LNCaP clone FGC (cell line): Measurements from ENCODE around the gene MAP9.
A peak's percentile ranks its signal among the peaks of the same experiment; 100 is the strongest.

Experiments
- DNase-seq: peaks from one replicate; pipeline ENCODE4 v3.0.0-alpha.2; 2011; ENCODE audit warnings: low read depth
- H3K4me3 ChIP-seq: 2 replicates; pipeline ENCODE4 v1.5.1; 2011; ENCODE audit warnings: mild to moderate bottlenecking, low read depth, low read length, control low read depth
- TF ChIP-seq, protein P1 (sequence below): IDR thresholded peaks from 2 replicates; pipeline ENCODE4 v1.5.1; 2012; ENCODE audit warnings: mild to moderate bottlenecking; ENCODE audit not compliant: control insufficient read depth, insufficient read depth; ENCODE audit errors: extremely low read depth

Gene MAP9

DNA sequence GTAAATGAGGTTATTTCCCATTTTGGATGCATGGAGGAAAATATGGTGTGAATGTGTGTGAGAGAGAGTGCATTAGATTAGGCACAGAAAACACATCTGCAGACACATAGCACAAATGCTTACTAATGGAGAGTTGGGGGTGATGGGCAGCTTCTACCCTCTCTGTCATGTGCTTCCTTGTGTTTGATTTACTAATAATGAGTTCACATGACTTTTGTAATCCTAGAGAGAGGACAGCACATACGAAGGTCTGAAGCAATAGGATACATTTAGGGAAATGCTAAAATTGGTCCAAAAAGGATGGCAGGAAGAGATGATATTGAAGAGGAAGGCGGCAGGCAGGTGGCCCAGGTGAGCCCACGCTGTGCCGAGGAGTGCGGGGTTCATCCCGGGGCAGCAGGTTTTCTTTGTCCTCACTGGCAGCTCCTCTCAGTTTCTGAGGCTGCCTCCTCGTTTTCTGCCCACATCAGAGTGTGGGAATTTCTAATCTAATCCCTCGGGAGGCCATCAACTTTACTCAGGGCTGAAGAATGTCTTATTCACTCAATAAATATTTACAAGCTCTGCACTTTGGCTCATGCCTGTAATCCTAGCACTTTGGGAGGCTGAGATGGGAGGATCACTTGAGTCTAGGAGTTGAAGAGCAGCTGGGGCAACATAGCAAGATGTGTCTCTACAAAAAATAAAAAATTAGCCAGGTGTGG lies 15.9 kb upstream of the MAP9 start:
- DNase-seq: no peak
- TF ChIP-seq, protein P1, sequence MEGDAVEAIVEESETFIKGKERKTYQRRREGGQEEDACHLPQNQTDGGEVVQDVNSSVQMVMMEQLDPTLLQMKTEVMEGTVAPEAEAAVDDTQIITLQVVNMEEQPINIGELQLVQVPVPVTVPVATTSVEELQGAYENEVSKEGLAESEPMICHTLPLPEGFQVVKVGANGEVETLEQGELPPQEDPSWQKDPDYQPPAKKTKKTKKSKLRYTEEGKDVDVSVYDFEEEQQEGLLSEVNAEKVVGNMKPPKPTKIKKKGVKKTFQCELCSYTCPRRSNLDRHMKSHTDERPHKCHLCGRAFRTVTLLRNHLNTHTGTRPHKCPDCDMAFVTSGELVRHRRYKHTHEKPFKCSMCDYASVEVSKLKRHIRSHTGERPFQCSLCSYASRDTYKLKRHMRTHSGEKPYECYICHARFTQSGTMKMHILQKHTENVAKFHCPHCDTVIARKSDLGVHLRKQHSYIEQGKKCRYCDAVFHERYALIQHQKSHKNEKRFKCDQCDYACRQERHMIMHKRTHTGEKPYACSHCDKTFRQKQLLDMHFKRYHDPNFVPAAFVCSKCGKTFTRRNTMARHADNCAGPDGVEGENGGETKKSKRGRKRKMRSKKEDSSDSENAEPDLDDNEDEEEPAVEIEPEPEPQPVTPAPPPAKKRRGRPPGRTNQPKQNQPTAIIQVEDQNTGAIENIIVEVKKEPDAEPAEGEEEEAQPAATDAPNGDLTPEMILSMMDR: no peak

DNA sequence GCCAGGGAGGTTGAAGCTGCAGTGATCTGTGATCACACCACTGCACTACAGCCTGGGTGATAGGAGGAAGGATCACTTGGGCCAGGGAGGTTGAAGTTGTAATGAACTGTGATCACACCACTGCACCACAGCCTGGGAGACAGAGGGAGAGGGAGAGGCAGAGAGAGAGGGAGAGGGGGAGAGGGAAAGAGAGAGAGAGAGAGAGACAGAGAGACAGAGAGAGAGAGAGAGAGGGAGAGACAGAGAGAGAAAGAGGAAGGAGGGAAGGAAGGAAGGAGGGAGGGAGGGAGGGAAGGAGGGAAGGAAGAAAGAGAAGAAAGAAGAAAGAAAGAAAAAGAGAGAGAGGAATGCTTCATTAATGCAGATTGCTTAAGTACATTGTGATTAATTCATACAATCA lies 15.2 kb upstream of the MAP9 start:
- TF ChIP-seq, protein P1: no peak
- no peak for DNase-seq
- H3K4me3 ChIP-seq: no peak overlapping the region

More for the DNA sequence above, 15.9 kb upstream of the MAP9 start:
- no peak overlapping the region for H3K4me3 ChIP-seq

DNA sequence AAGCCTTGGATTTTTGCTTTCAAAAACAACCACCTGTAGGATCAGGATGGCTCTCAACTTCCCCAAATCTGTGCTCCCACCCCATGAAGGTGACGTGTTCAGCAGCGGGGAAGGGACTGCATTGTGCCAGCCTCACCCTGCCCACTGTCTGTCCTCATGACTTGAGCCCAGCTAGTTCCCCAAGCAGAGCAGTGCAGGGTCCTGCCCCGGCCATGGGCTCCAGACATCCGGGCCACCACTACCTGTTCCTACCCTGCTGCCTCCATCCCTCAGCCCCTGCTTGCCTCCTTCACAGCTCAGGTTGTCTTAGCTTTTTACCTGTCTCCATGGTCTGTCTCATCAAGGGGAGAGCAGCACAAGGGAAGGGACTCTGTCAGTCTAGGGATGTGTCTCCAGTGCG lies 11.4 kb upstream of the MAP9 start:
- TF ChIP-seq, protein P1: no peak
- no peak for DNase-seq
- no peak overlapping the region for H3K4me3 ChIP-seq

DNA sequence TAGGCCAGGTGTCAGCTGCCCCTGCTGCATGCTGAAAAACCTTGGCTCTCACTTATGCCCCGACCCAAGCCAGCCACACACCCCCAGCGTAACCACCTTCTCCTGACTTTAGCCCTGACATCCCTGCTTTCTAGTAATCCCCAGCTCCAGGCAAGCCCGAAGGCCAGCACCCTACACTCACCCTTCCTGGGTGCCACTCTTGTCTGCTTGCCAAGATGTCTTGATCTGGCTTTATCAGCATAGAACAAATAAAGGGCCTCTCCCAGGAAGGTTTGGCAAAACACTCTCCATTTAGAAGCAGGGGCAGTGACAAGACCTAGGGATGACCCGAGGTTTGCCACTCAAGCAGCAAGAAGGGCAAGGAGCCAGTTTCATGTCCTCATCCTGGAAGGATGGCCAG lies 6.8 kb upstream of the MAP9 start:
- TF ChIP-seq, protein P1: no peak
- no peak overlapping the region for H3K4me3 ChIP-seq
- DNase-seq: no peak

DNA sequence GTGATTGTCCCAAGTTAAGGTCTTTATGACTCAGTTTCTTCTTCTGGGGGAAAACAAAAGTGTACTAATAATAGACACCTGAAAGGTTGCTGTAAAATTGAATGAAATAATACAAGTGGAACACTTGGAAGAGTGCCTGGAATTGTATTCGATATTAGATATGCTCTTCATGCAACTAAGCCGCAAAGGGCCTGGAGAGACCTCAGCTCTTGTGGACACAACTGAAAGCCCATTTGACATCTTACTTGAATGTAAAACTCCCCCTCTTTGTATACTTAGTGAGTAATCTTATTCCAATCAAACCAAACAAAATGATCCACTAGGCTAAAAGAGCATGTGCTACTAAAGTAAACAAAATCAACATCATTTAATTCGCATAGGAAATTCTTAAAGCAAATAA lies 511 bp upstream of the MAP9 start:
- DNase-seq: no peak
- TF ChIP-seq, protein P1: no peak
- H3K4me3 ChIP-seq: peak overlapping the region; percentile 75

DNA sequence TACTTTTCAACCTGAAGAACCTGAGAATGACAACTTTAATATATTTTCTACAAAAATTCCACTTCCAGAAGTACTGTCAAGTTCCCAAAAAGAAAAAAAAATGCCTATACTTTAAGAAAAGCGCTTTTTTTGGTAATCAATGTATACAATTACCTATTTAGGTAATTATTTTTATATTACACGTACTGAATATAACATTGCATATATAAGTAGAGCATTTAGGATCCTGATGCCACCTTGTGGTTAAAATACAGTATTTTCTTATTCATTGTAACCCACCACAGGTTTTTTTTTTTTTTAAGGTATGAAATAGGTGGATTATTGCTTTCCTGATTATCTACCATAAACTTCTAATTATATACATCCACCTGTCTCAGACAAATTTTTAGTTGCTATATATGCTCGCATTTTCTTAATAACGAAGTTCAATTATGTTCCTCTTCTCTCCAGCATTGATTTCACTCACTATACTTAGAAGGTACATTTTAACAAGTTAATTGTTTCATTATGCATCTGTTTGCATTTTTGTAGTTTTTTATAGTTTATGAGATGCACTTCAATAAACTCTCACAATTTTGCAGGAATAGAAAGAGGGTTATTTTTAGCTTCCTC lies 5.2 kb downstream of the MAP9 start:
- no peak for DNase-seq
- TF ChIP-seq, protein P1: peak; percentile 39

DNA sequence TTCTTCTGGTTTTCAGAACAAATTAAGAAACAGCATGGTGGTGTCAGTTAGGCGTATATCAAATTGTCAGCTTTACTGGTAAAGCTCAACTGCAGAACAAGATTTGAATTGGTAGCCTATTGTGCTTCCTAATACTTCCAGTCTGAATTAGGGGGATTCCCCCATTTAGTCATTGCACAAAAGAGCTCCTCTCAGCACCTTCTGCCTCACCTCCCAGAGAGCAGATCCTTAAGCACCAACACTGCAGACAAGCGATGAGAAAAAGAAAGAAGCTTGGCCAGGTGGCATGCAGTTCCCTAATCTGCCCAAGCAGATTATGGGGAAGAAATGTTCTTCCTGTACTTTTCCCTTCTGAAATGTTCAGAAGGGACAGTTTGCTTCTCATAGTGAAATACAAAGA lies 9.2 kb downstream of the MAP9 start:
- no peak overlapping the region for H3K4me3 ChIP-seq
- TF ChIP-seq, protein P1: no peak
- DNase-seq: no peak

More for the DNA sequence above, 5.2 kb downstream of the MAP9 start:
- H3K4me3 ChIP-seq: no peak overlapping the region
